Thoracic aorta (tissue), 2 donors: ENCODE measurements around the gene DMAP1. TPM values are rescaled to one million over a fixed set of nuclear protein-coding genes. Genes with fewer than 3 reads are reported as not detected.
"Not testable (repeated sequence)": the region's sequence is repeated elsewhere in the genome, so short reads cannot be mapped to it uniquely, and the experiment has no call there.

Source experiments
- ATAC-seq: fragments of 150-250 bp; one replicate; pipeline ENCODE4 v1.8.0; 2017; ENCODE audit warnings: low read depth; ENCODE audit not compliant: insufficient number of reproducible peaks, low FRiP score
- DNase-seq: peaks from one replicate; pipeline ENCODE4 v3.0.0-alpha.2; 2020; ENCODE audit warnings: low spot score
- H3K27ac ChIP-seq, 2 donors: fragments of 200-600 bp; sonication (generic); 1 replicate in 1 of 2; 2 replicates in 1 of 2; pipeline ENCODE4 v1.5.1; 2016; ENCODE audit warnings: mild to moderate bottlenecking in 2 of 2, moderate library complexity in 2 of 2
- H3K27me3 ChIP-seq: fragments of 200-600 bp; sonication (generic); replicated peaks from 2 replicates; pipeline ENCODE4 v1.6.0; 2016; ENCODE audit warnings: mild to moderate bottlenecking; ENCODE audit not compliant: insufficient read depth
- H3K36me3 ChIP-seq: fragments of 200-600 bp; sonication (generic); one replicate; pipeline ENCODE4 v1.5.1; 2016
- H3K4me1 ChIP-seq, 2 donors: fragments of 200-600 bp; sonication (generic); 1 replicate in 1 of 2; 2 replicates in 1 of 2; pipeline versions ENCODE4 v1.5.1 to v1.6.0; 2016; ENCODE audit warnings: low read depth in 2 of 2, mild to moderate bottlenecking in 1 of 2; ENCODE audit not compliant: control insufficient read depth in 1 of 2
- H3K4me3 ChIP-seq: fragments of 200-600 bp; sonication (generic); 2 replicates; pipeline ENCODE4 v1.5.1; 2016; ENCODE audit warnings: mild to moderate bottlenecking
- H3K9me3 ChIP-seq: fragments of 200-600 bp; sonication (generic); 2 replicates; pipeline ENCODE4 v1.5.1; 2016
- CTCF ChIP-seq: fragments of 200-600 bp; sonication (generic); IDR thresholded peaks from one replicate; pipeline ENCODE4 v1.5.1; 2019; ENCODE audit warnings: antibody characterized with exemption
- total RNA-seq, 2 donors: library from RNA; depleted of rRNA; stranded (reverse); fragments of >200 nt; gene quantifications; one replicate each; pipeline versions ENCODE4 v1.1.0 to v1.2.3, GENCODE V29; 2016

DMAP1 gene
- total RNA-seq, result 10 to 100 TPM; 40.2 to 68.0 TPM

- H3K9me3 ChIP-seq, result no peaks in the 10 kb centered on the region
- DNase-seq, result peak; percentile 46
- H3K27me3 ChIP-seq, result no peaks in the 10 kb centered on the region
- peak within 1 kb of the TSS; percentile 95 for H3K4me3 ChIP-seq
- no peak for TF ChIP-seq CTCF
- H3K27ac ChIP-seq, result peak within 1 kb of the TSS; percentile 64 to 71
- ATAC-seq, result peak; percentile 47
- peaks cover 5 to 21% of the 10 kb centered on the region in 2 donors for H3K4me1 ChIP-seq
- H3K36me3 ChIP-seq, result peaks cover 3% of the 10 kb centered on the region
These were observed at the start of gene DMAP1 for GRCh38 chr1:44213222-44214112. DMAP1 (plus strand) TSS chr1:44213471; CDS start chr1:44213754, 283 bp downstream.

GRCh38 chr1:44168520-44169098 lies 44.7 kb upstream of the DMAP1 start:
- H3K27ac ChIP-seq, result no peak overlapping the region
- DNase-seq (no peak), ATAC-seq (no peak)
- TF ChIP-seq CTCF, result no peak
- H3K36me3 ChIP-seq, result no peaks in the 10 kb centered on the region
- H3K27me3 ChIP-seq, result no peaks in the 10 kb centered on the region
- peaks cover 3% of the 10 kb centered on the region for H3K9me3 ChIP-seq
- no peak overlapping the region for H3K4me3 ChIP-seq
- no peaks in the 10 kb centered on the region for H3K4me1 ChIP-seq

GRCh38 chr1:44170281-44170823 lies 42.9 kb upstream of the DMAP1 start:
- no peak for TF ChIP-seq CTCF
- Histone ChIP-seq H3K27ac (no peak overlapping the region), H3K36me3 (no peaks in the 10 kb centered on the region), H3K4me3 (no peak overlapping the region), H3K9me3 (peaks cover 3% of the 10 kb centered on the region), H3K27me3 (no peaks in the 10 kb centered on the region), H3K4me1 (no peaks in the 10 kb centered on the region)
- no peak for DNase-seq
- ATAC-seq, result no peak

- DNase-seq, result no peak
- no peak overlapping the region for H3K4me3 ChIP-seq
- H3K36me3 ChIP-seq, result no peaks in the 10 kb centered on the region
- H3K27me3 ChIP-seq, result no peaks in the 10 kb centered on the region
- ATAC-seq, result no peak
- no peaks in the 10 kb centered on the region for H3K4me1 ChIP-seq
- TF ChIP-seq CTCF, result no peak
- H3K9me3 ChIP-seq, result no peaks in the 10 kb centered on the region
- H3K27ac ChIP-seq, result no peak overlapping the region
These were observed 38.6 kb upstream of the DMAP1 start for GRCh38 chr1:44174630-44175029.

GRCh38 chr1:44200336-44200735 lies 12.9 kb upstream of the DMAP1 start:
- no peaks in the 10 kb centered on the region for H3K9me3 ChIP-seq
- no peaks in the 10 kb centered on the region for H3K27me3 ChIP-seq
- H3K27ac ChIP-seq, result no peak overlapping the region
- H3K4me1 ChIP-seq, result no peaks in the 10 kb centered on the region
- TF ChIP-seq CTCF, result no peak
- DNase-seq (no peak), ATAC-seq (no peak)
- H3K4me3 ChIP-seq, result no peak overlapping the region
- H3K36me3 ChIP-seq, result no peaks in the 10 kb centered on the region

GRCh38 chr1:44206545-44206944 lies 6.7 kb upstream of the DMAP1 start:
- DNase-seq, ATAC-seq, H3K4me3 ChIP-seq, H3K27me3 ChIP-seq, H3K36me3 ChIP-seq, H3K9me3 ChIP-seq, H3K27ac ChIP-seq, H3K4me1 ChIP-seq: not testable (repeated sequence)
